ENCODE data around the gene ST3GAL4.

- TF ChIP-seq POLR2A (IDR thresholded peaks at IDR 0.05; ENCODE audit: low read depth, low read length) = no peak
- TF ChIP-seq TAF1 (IDR thresholded peaks at IDR 0.05; ENCODE audit: borderline replicate concordance, low read depth, low read length) = no peak
- TF ChIP-seq POLR2AphosphoS5 (IDR thresholded peaks at IDR 0.05; ENCODE audit: low read depth, low read length) = no peak
Observed at GRCh38 chr11:126422446-126422845, 67.0 kb downstream of the ST3GAL4 start.

Measured in GM12892 (cell line).